B cell (primary cell): Measurements from ENCODE around the gene ADAMTSL2.

ENCODE experiments used
- CTCF ChIP-seq: fragments of 200-600 bp; IDR thresholded peaks from one replicate; pipeline ENCODE4 v1.8.0; 2022; ENCODE audit warnings: antibody characterized with exemption, mild to moderate bottlenecking
- EZH2 ChIP-seq: IDR thresholded peaks from 2 replicates; pipeline ENCODE4 v1.6.1; 2012; ENCODE audit warnings: borderline replicate concordance, low read depth, mild to moderate bottlenecking, moderate library complexity, low read length; ENCODE audit not compliant: insufficient read depth, poor library complexity, severe bottlenecking

GRCh38 chr9:133536080-133536479, 1.6 kb downstream of the ADAMTSL2 start:
- TF ChIP-seq CTCF (no peak), EZH2 (no peak)
